HepG2 (cell line): ENCODE results near the gene USP2. TPM values are rescaled to one million over a fixed set of nuclear protein-coding genes. Genes with fewer than 3 reads are reported as not detected.

ENCODE experiments used
- AHR ChIP-seq: IDR thresholded peaks from 2 replicates; pipeline ENCODE4 v1.6.1; 2018; ENCODE audit warnings: missing genetic modification reagents, missing compliant biosample characterization
- ARID2 ChIP-seq: sonication (generic); formaldehyde crosslinking; IDR thresholded peaks from 2 replicates; pipeline ENCODE4 v1.8.1; 2022; ENCODE audit warnings: mild to moderate bottlenecking, missing genetic modification reagents, borderline replicate concordance
- CHD4 ChIP-seq: fragments of 200-600 bp; sonication (generic); IDR thresholded peaks from 2 replicates; pipeline ENCODE4 v1.7.0; 2017; ENCODE audit warnings: mild to moderate bottlenecking, low read length, borderline replicate concordance
- CREB3 ChIP-seq: sonication (generic); formaldehyde crosslinking; IDR thresholded peaks from 2 replicates; pipeline ENCODE4 v1.5.0; 2020; ENCODE audit warnings: missing genetic modification reagents
- FOXP4 ChIP-seq: sonication (generic); formaldehyde crosslinking; IDR thresholded peaks from 2 replicates; pipeline ENCODE4 v1.4.0; 2020; ENCODE audit warnings: missing genetic modification reagents
- GATAD2A ChIP-seq: IDR thresholded peaks from 2 replicates; pipeline ENCODE4 v1.6.1; 2016
- IKZF4 ChIP-seq: sonication (generic); formaldehyde crosslinking; IDR thresholded peaks from 2 replicates; pipeline ENCODE4 v1.5.1; 2020; ENCODE audit warnings: borderline replicate concordance, mild to moderate bottlenecking, low read depth, missing genetic modification reagents; ENCODE audit errors: not compliant biosample characterization
- KLF9 ChIP-seq: IDR thresholded peaks from 2 replicates; pipeline ENCODE4 v1.6.1; 2016; ENCODE audit warnings: low read depth
- MXD4 ChIP-seq: IDR thresholded peaks from 2 replicates; pipeline ENCODE4 v1.6.1; 2016; ENCODE audit warnings: mild to moderate bottlenecking, missing biosample characterization, missing genetic modification reagents
- NFKB2 ChIP-seq: sonication (generic); formaldehyde crosslinking; IDR thresholded peaks from 2 replicates; pipeline ENCODE4 v1.4.0; 2020; ENCODE audit warnings: missing genetic modification reagents, borderline replicate concordance
- PAF1 ChIP-seq: IDR thresholded peaks from 2 replicates; pipeline ENCODE4 v1.6.1; 2016; ENCODE audit warnings: missing genetic modification reagents, missing compliant biosample characterization
- THYN1 ChIP-seq: sonication (generic); formaldehyde crosslinking; IDR thresholded peaks from 2 replicates; pipeline ENCODE4 v1.8.1; 2023; ENCODE audit warnings: low read depth, mild to moderate bottlenecking, moderate library complexity, missing genetic modification reagents, borderline replicate concordance
- ZIK1 ChIP-seq: sonication (generic); formaldehyde crosslinking; IDR thresholded peaks from 2 replicates; pipeline ENCODE4 v1.5.0; 2020; ENCODE audit warnings: mild to moderate bottlenecking, low read depth, missing genetic modification reagents, borderline replicate concordance
- ZNF317 ChIP-seq: sonication (generic); formaldehyde crosslinking; IDR thresholded peaks from 2 replicates; pipeline ENCODE4 v1.5.0; 2020; ENCODE audit warnings: mild to moderate bottlenecking, missing genetic modification reagents
- ZNF883 ChIP-seq: sonication (generic); formaldehyde crosslinking; IDR thresholded peaks from 2 replicates; pipeline ENCODE4 v1.5.1; 2020; ENCODE audit warnings: mild to moderate bottlenecking, missing genetic modification reagents; ENCODE audit errors: not compliant biosample characterization
- polyA plus RNA-seq, 8 experiments: library from polyadenylated mRNA; depleted of rRNA in 3 of 8; stranded (reverse) in 7 of 8; unstranded in 1 of 8; fragments of >200 nt; fragmentation: Illumina TruSeq in 4 of 8; extraction: Trizol in 4 of 8; gene quantifications; 2 replicates each; pipeline versions ENCODE4 v1.2.1 to v1.2.3, GENCODE V29; 2011 to 2016; ENCODE audit warnings: low read depth in 4 of 8, missing spikeins in 1 of 8, mixed read lengths in 1 of 8; ENCODE audit not compliant: insufficient read depth in 1 of 8
- total RNA-seq, 5 experiments: library from RNA; depleted of rRNA; stranded (reverse); fragments of >200 nt; fragmentation: Illumina TruSeq; extraction: Trizol; gene quantifications; 2 replicates each; pipeline ENCODE4 v1.2.3, GENCODE V29; 2016; ENCODE audit warnings: low read depth in 1 of 5
- TF ChIP-seq, protein P1 (sequence below): sonication (generic); formaldehyde crosslinking; IDR thresholded peaks from 2 replicates; pipeline ENCODE4 v1.4.0; 2020; ENCODE audit warnings: mild to moderate bottlenecking, missing genetic modification reagents
- TF ChIP-seq, protein P2 (sequence below): sonication (generic); formaldehyde crosslinking; IDR thresholded peaks from 2 replicates; pipeline ENCODE4 v1.8.1; 2023; ENCODE audit warnings: mild to moderate bottlenecking, moderate library complexity, missing genetic modification reagents

The USP2 gene
- total and polyA plus RNA-seq, 2 of the 13 experiments (the other 11 are each of a cell fraction or from before 2014, with no cell fraction given): 2.5 to 6.0 TPM

GRCh38 chr11:119334174-119334930 is 47.1 kb downstream of the USP2 start, which contains the start of gene RNF26 (continued):
- TF ChIP-seq, protein P1, sequence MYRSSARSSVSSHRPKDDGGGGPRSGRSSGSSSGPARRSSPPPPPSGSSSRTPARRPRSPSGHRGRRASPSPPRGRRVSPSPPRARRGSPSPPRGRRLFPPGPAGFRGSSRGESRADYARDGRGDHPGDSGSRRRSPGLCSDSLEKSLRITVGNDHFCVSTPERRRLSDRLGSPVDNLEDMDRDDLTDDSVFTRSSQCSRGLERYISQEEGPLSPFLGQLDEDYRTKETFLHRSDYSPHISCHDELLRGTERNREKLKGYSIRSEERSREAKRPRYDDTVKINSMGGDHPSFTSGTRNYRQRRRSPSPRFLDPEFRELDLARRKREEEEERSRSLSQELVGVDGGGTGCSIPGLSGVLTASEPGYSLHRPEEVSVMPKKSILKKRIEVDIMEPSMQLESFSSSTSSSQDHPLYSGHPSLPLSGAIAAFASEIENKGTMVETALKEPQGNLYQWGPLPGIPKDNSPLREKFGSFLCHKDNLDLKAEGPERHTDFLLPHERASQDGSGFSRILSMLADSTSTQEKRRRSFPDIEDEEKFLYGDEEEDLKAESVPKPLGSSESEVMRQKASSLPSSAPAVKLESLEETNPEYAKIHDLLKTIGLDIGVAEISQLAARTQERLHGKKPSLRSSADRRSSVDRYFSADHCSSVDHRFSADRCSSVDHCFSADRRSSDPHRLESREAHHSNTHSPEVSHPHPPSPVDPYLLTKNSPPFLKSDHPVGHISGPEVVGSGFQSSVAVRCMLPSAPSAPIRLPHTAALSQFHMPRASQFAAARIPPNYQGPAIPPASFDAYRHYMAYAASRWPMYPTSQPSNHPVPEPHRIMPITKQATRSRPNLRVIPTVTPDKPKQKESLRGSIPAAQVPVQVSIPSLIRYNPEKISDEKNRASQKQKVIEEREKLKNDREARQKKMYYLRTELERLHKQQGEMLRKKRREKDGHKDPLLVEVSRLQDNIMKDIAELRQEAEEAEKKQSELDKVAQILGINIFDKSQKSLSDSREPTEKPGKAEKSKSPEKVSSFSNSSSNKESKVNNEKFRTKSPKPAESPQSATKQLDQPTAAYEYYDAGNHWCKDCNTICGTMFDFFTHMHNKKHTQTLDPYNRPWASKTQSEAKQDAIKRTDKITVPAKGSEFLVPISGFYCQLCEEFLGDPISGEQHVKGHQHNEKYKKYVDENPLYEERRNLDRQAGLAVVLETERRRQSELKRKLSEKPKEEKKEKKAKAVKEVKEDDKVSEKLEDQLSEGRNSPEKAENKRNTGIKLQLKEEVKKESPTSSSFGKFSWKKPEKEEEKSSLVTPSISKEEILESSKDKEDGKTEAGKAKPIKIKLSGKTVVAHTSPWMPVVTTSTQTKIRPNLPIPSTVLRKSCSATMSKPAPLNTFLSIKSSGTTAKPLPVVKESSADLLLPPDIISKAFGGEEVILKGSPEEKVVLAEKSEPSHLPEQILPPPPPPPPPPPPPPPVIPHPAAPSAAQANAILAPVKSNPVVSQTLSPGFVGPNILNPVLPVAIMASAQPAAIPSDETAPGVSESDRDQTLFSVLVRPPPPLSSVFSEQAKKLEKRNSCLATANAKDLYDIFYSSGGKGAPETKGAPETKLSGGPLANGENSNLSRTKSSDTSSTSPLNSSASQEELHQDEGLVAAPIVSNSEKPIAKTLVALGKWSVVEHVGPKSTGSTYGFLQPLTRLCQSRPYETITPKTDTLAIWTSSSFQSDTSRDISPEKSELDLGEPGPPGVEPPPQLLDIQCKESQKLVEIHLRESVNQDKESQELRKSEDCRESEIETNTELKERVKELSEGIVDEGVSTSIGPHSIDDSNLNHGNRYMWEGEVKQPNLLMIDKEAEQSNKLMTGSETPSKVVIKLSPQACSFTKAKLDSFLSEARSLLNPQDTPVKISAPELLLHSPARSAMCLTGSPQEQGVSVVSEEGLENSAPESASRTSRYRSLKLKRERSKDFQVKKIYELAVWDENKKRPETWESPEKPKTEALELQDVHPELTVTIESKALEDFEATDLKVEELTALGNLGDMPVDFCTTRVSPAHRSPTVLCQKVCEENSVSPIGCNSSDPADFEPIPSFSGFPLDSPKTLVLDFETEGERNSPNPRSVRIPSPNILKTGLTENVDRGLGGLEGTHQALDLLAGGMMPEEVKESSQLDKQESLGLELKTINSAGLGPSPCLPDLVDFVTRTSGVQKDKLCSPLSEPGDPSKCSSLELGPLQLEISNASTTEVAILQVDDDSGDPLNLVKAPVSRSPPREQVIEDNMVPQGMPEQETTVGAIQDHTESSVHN (CRISPR knock-in tag): no peak
- TF ChIP-seq CHD4: no peak
- no peak for TF ChIP-seq MXD4 (CRISPR knock-in tag)
- 0 out of 2 replicates have a peak, but pooled peaks have one; percentile 35 for TF ChIP-seq ZNF317
- peak; percentile 66; the same call in 1 of the 2 replicates for TF ChIP-seq NFKB2
- TF ChIP-seq, protein P2, sequence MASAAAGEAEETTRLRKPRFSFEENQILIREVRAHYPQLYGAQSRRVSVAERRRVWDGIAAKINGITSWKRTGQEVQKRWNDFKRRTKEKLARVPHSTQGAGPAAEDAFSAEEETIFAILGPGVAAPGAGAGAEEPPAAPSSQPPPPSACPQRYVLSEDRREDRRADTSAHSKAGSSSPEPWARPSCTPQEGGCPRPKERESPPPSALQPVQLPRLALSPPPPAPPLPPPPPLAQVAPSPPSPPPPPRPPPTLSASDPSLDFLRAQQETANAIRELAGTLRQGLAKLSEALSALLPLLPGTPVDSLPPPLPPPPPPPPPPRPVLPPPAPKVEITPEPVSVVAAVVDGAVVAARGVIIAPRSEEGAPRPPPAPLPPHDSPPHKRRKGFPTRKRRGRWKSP: no peak
- no peak for TF ChIP-seq AHR (CRISPR knock-in tag)
- TF ChIP-seq THYN1 (CRISPR knock-in tag): no peak
- TF ChIP-seq ZNF883 (CRISPR knock-in tag): peak; percentile 70
- TF ChIP-seq ARID2 (CRISPR knock-in tag): no peak
- TF ChIP-seq GATAD2A (CRISPR knock-in tag): no peak
- no peak for TF ChIP-seq IKZF4
- TF ChIP-seq KLF9 (CRISPR knock-in tag): no peak
- peak; percentile 41; the same call in 1 of the 2 replicates for TF ChIP-seq FOXP4 (CRISPR knock-in tag)
- TF ChIP-seq CREB3 (CRISPR knock-in tag): peak; percentile 31; the same call in 1 of the 2 replicates
- no peak for TF ChIP-seq PAF1 (CRISPR knock-in tag)
- TF ChIP-seq ZIK1 (CRISPR knock-in tag): no peak
